Measurements from ENCODE around the gene KBTBD3. TPM values are rescaled to one million over a fixed set of nuclear protein-coding genes. Genes with fewer than 3 reads are reported as not detected.

KBTBD3 gene, protein sequence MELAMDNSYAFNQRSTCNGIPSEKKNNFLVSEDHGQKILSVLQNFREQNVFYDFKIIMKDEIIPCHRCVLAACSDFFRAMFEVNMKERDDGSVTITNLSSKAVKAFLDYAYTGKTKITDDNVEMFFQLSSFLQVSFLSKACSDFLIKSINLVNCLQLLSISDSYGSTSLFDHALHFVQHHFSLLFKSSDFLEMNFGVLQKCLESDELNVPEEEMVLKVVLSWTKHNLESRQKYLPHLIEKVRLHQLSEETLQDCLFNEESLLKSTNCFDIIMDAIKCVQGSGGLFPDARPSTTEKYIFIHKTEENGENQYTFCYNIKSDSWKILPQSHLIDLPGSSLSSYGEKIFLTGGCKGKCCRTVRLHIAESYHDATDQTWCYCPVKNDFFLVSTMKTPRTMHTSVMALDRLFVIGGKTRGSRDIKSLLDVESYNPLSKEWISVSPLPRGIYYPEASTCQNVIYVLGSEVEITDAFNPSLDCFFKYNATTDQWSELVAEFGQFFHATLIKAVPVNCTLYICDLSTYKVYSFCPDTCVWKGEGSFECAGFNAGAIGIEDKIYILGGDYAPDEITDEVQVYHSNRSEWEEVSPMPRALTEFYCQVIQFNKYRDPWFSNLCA
- polyA plus RNA-seq (2011; rRNA removed), result 7.3 TPM in 2 replicates
- polyA minus RNA-seq (2011; rRNA and poly(A)+ RNA removed), result 5.6 and 6.8 TPM in 2 replicates

DNA sequence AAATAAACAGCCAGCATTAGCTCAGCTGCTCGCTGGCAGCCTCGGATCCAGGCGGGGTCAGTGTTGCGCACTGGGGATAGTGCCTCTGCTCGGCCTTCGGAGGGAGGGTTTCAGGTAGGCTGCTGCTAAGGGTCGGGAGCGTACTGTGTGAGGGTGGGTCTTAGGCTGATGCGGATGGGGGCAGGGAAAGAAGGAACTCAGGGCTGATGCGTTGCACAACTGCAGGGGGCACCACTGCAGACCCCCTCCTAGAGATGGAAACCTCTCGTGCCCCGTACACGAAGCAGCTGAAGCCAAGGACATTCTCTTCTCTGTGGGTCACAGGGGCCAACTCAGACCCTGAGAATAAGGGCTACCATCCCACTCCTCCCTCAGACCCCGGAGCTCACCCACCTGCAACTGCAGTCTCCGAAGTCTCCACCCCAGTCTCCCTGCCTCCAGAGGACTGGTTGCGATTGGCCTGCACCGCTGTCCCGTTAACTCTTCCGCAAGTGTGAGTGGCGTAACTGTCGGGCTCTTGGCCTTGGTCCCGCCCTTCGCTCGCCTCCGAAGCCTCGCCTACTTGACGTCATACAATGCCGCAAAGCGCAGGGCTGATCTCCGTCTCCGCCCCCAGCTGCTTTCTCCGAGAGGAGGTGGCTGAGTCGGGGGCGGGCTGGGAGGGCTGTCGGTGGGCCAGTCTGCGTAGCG, at the start of gene KBTBD3:
KBTBD3 (minus strand) TSS at position 429 of the 690 bp plus-strand sequence. CDS start 18,250 bp downstream, outside the sequence.
- Histone ChIP-seq H3K4me3 (ENCODE audit: low read depth, low read length) (peak within 1 kb of the TSS; percentile 99), H3K27ac (ENCODE audit: low read depth, low read length) (peak within 1 kb of the TSS; percentile 89), H3K9me3 (ENCODE audit: control insufficient read depth, insufficient read depth, low read length) (no peaks in the 10 kb centered on the region; the same call in 1 of the 2 replicates), H3K27me3 (ENCODE audit: control insufficient read depth, insufficient read depth, low read length) (no peaks in the 10 kb centered on the region)
- CTCF ChIA-PET, result interaction anchor here (0.6 to 2.0 kb wide), 3 partner anchors 10 to 353 kb away, joined by 4 to 6 read pairs (median 6); no protein-coding TSS in a partner anchor
- TF ChIP-seq, protein P1, sequence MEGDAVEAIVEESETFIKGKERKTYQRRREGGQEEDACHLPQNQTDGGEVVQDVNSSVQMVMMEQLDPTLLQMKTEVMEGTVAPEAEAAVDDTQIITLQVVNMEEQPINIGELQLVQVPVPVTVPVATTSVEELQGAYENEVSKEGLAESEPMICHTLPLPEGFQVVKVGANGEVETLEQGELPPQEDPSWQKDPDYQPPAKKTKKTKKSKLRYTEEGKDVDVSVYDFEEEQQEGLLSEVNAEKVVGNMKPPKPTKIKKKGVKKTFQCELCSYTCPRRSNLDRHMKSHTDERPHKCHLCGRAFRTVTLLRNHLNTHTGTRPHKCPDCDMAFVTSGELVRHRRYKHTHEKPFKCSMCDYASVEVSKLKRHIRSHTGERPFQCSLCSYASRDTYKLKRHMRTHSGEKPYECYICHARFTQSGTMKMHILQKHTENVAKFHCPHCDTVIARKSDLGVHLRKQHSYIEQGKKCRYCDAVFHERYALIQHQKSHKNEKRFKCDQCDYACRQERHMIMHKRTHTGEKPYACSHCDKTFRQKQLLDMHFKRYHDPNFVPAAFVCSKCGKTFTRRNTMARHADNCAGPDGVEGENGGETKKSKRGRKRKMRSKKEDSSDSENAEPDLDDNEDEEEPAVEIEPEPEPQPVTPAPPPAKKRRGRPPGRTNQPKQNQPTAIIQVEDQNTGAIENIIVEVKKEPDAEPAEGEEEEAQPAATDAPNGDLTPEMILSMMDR (IDR thresholded peaks at IDR 0.05; ENCODE audit: low read depth, low read length), result peak; percentile 55
- DNase-seq (ENCODE audit: low read depth, low spot score), result peak; percentile 99
- POLR2A ChIA-PET, result no interaction called here

DNA sequence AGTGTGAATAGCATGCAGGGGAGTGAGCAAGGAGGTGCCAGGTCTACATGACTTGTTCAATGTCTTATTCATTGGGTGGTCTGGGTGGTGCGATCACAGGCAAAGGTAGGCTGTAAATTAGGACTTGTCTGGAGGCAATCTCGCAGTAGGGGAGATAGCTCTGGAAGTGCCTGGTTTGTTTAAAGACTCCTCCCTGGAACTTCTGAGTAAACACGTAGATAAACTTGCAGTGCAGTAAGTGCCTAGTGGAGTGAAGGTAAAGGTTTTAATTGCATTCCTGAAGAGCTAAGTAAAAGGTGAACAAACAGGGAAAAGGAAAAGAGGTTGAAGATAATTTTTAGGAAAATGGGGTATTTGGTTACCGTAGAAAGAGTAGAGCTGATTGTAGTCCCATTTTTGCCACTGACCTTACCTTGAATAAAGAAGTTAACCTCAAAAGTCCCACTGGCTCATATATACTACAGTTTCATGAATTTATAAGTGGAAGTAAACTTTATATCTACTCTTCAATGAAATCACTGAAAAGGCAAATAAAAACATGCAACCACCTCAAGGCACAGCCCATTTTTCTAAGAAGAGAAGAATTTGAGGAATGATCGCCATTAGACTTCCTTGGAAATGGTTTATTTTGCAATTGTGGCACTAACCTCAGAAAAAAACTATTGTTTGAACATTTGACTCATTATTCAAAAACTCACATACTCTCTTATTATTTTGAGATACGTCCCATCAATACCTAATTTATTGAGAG, 44.6 kb upstream of the KBTBD3 start:
- Histone ChIP-seq H3K4me3 (ENCODE audit: low read depth, low read length) (no peak overlapping the region), H3K27ac (ENCODE audit: low read depth, low read length) (no peak overlapping the region), H3K27me3 (ENCODE audit: control insufficient read depth, insufficient read depth, low read length) (no peaks in the 10 kb centered on the region), H3K9me3 (ENCODE audit: control insufficient read depth, insufficient read depth, low read length) (no peaks in the 10 kb centered on the region)
- CTCF ChIA-PET, result no interaction called here
- TF ChIP-seq, protein P1 (IDR thresholded peaks at IDR 0.05; ENCODE audit: low read depth, low read length), result no peak
- no peak for DNase-seq (ENCODE audit: low read depth, low spot score)
- POLR2A ChIA-PET, result no interaction called here

DNA sequence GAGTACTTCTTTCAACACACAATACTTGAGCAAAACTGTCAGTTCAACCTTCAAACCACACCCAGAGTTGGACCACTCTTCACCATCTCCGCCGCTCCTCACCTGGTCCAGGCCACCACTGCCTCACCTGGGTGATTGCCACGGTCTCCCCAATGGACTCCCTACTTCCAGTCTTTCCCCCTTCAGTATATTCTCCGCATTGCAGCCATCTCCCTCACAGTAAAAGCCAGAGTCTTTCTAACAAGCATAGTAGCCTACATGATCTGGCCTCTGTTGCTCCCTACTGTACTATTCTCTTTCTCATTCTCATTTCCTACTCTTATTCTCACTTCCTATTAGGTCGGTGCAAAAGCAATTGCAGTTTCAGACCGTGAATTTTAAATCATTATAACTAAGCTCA, 28.8 kb upstream of the KBTBD3 start:
- POLR2A ChIA-PET, result no interaction called here
- H3K4me3 ChIP-seq (ENCODE audit: low read depth, low read length), result no peak overlapping the region
- TF ChIP-seq, protein P1 (IDR thresholded peaks at IDR 0.05; ENCODE audit: low read depth, low read length), result no peak
- H3K27me3 ChIP-seq (ENCODE audit: control insufficient read depth, insufficient read depth, low read length), result no peaks in the 10 kb centered on the region
- CTCF ChIA-PET, result no interaction called here
- no peak for DNase-seq (ENCODE audit: low read depth, low spot score)
- H3K9me3 ChIP-seq (ENCODE audit: control insufficient read depth, insufficient read depth, low read length), result no peaks in the 10 kb centered on the region
- no peak overlapping the region for H3K27ac ChIP-seq (ENCODE audit: low read depth, low read length)

DNA sequence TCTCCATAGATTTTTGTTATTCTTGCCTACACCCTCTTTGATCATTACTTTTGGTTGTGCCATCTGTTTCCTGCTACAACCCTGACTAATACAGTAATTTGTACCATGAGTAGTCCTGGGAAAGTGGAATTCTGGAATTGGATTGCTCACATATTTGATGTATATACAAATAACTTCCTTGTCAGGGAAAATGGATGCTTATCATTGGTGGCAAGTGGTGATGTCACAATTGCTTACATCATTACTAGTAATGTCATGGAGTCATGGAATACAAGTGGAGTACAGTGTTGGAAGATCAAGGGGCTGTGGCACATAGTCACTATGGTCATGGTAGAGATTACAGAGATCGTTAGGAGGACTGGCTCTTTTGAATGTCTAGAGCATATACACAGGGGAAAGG, 24.7 kb upstream of the KBTBD3 start:
- H3K27me3 ChIP-seq (ENCODE audit: control insufficient read depth, insufficient read depth, low read length), result no peaks in the 10 kb centered on the region
- H3K4me3 ChIP-seq (ENCODE audit: low read depth, low read length), result no peak overlapping the region
- ChIA-PET CTCF (interaction anchor here (1.3 kb wide), 1 partner anchor 15 kb away, joined by 4 read pairs; no protein-coding TSS in a partner anchor), POLR2A (no interaction called here)
- no peak overlapping the region for H3K27ac ChIP-seq (ENCODE audit: low read depth, low read length)
- TF ChIP-seq, protein P1 (IDR thresholded peaks at IDR 0.05; ENCODE audit: low read depth, low read length), result no peak
- DNase-seq (ENCODE audit: low read depth, low spot score), result no peak
- H3K9me3 ChIP-seq (ENCODE audit: control insufficient read depth, insufficient read depth, low read length), result no peaks in the 10 kb centered on the region
